ENCODE measurements around the gene JADE2. TPM values are rescaled to one million over a fixed set of nuclear protein-coding genes. Genes with fewer than 3 reads are reported as not detected.
"Not testable (repeated sequence)": the region's sequence is repeated elsewhere in the genome, so short reads cannot be mapped to it uniquely, and the experiment has no call there.

Gene JADE2
- polyA plus RNA-seq, 3 donors = 2.1 to 10.2 (median 3.1) TPM

- Mint-ChIP-seq H3K4me3 (no peak overlapping the region), H3K36me3 (no peaks in the 10 kb centered on the region), H3K27ac (no peak overlapping the region), H3K27me3 (ENCODE audit: low read depth in 3 of 3) (peaks cover 0 to 4% (median 3%) of the 10 kb centered on the region in 3 donors), H3K4me1 (no peaks in the 10 kb centered on the region), H3K9me3 (no peaks in the 10 kb centered on the region)
- no peak for DNase-seq
- Histone ChIP-seq H3K27me3 (ENCODE audit: control insufficient read depth in 2 of 2, insufficient read depth in 2 of 2, low read length in 2 of 2) (no peaks in the 10 kb centered on the region), H3K4me2 (replicated peaks; ENCODE audit: extremely low read depth, low read length, poor library complexity, severe bottlenecking) (no peak overlapping the region), H3K4me3 (replicated peaks in 1 of 3; ENCODE audit: low read depth in 2 of 3, low read length in 3 of 3) (no peak overlapping the region), H4K20me1 (ENCODE audit: insufficient read depth, low read length) (no peaks in the 10 kb centered on the region), H3K36me3 (replicated peaks in 1 of 2; ENCODE audit: control insufficient read depth in 1 of 2, insufficient read depth in 2 of 2, low read length in 2 of 2) (no peaks in the 10 kb centered on the region), H3K9ac (ENCODE audit: insufficient read depth, low read length, poor library complexity, severe bottlenecking) (no peak overlapping the region), H3K27ac (ENCODE audit: low read depth in 1 of 2, low read length in 2 of 2) (no peak overlapping the region), H3K79me2 (ENCODE audit: insufficient read depth, low read length) (no peaks in the 10 kb centered on the region), H3K4me1 (ENCODE audit: control insufficient read depth in 1 of 2, insufficient read depth in 2 of 2, low read length in 2 of 2) (no peaks in the 10 kb centered on the region), H3K9me3 (replicated peaks in 1 of 2; ENCODE audit: control insufficient read depth in 1 of 2, insufficient read depth in 1 of 2, low read length in 2 of 2) (no peaks in the 10 kb centered on the region), H2AFZ (ENCODE audit: insufficient read depth, low read depth, low read length, poor library complexity, severe bottlenecking) (no peak overlapping the region)
- 96% methylated on average over 5 of the region's 5 CpGs for WGBS (ENCODE audit: insufficient coverage)
- no peak for TF ChIP-seq CTCF (IDR thresholded peaks at IDR 0.05)
- intact Hi-C loops (cut with micrococcal nuclease) = no loop called here
Observed at GRCh38 chr5:134515801-134516200, 9.7 kb upstream of the JADE2 start.

GRCh38 chr5:134516984-134517383 is 8.5 kb upstream of the JADE2 start:
- H3K36me3 ChIP-seq (replicated peaks in 1 of 2; ENCODE audit: control insufficient read depth in 1 of 2, insufficient read depth in 2 of 2, low read length in 2 of 2); H3K27me3 Mint-ChIP-seq (ENCODE audit: low read depth in 3 of 3); H3K79me2 ChIP-seq (ENCODE audit: insufficient read depth, low read length); H3K4me3 ChIP-seq (replicated peaks in 1 of 3; ENCODE audit: low read depth in 2 of 3, low read length in 3 of 3); H4K20me1 ChIP-seq (ENCODE audit: insufficient read depth, low read length); H3K27me3 ChIP-seq (ENCODE audit: control insufficient read depth in 2 of 2, insufficient read depth in 2 of 2, low read length in 2 of 2); H3K4me1 Mint-ChIP-seq; H2AFZ ChIP-seq (ENCODE audit: insufficient read depth, low read depth, low read length, poor library complexity, severe bottlenecking); H3K4me3 Mint-ChIP-seq; H3K9ac ChIP-seq (ENCODE audit: insufficient read depth, low read length, poor library complexity, severe bottlenecking); H3K4me2 ChIP-seq (replicated peaks; ENCODE audit: extremely low read depth, low read length, poor library complexity, severe bottlenecking); intact Hi-C loops (cut with micrococcal nuclease); DNase-seq; H3K9me3 ChIP-seq (replicated peaks in 1 of 2; ENCODE audit: control insufficient read depth in 1 of 2, insufficient read depth in 1 of 2, low read length in 2 of 2); H3K27ac Mint-ChIP-seq; H3K27ac ChIP-seq (ENCODE audit: low read depth in 1 of 2, low read length in 2 of 2); H3K9me3 Mint-ChIP-seq; H3K4me1 ChIP-seq (ENCODE audit: control insufficient read depth in 1 of 2, insufficient read depth in 2 of 2, low read length in 2 of 2); H3K36me3 Mint-ChIP-seq: not testable (repeated sequence)
- 92% methylated on average over 5 of the region's 8 CpGs for WGBS (ENCODE audit: insufficient coverage)
